K562 (cell line): ENCODE results near the gene NAV2. TPM values are rescaled to one million over a fixed set of nuclear protein-coding genes. Genes with fewer than 3 reads are reported as not detected.

Experiments used
- ATAC-seq: fragments of 200-7000 bp; cut with Tn5 transposase; 3 replicates; pipeline ENCODE4 v1.9.1; 2020; ENCODE audit warnings: moderate library complexity
- BruUV-seq: library from RNA; stranded (reverse); fragments of 400-500 nt; replicated peaks from 2 replicates; lab custom pipeline; 2021; lab: Mats Ljungman, UMichigan
- CTCF ChIA-PET: fragments of 300-600 bp; formaldehyde crosslinking; extraction: SDS; loops from one replicate; lab custom pipeline; 2021; ENCODE audit warnings: low intra/inter-chr PET ratio; lab: Yijun Ruan, JAX
- POLR2A ChIA-PET: fragments of 300-600, 350-650 bp; sonication (Branson Sonifier 250); formaldehyde crosslinking; extraction: SDS; loops from one replicate; lab custom pipeline; 2021; ENCODE audit warnings: antibody characterized with exemption, inconsistent platforms; lab: Yijun Ruan, JAX
- DNase-seq, 4 experiments: peaks; one replicate each; pipeline versions ENCODE4 v3.0.0 to v3.0.0-alpha.2; 2011 to 2018; ENCODE audit warnings: low spot score in 3 of 4, mixed read lengths in 3 of 4; ENCODE audit errors: extremely low read depth in 1 of 4
- FAIRE-seq: peaks from 2 replicates; lab custom pipeline; 2011; peaks lifted over from hg19 to GRCh38; lab: Jason Lieb, UNC
- H2AFZ ChIP-seq: 2 replicates; pipeline ENCODE4 v1.6.0; 2011; ENCODE audit warnings: low read depth, low read length, control low read depth, inconsistent platforms
- H3K27ac ChIP-seq: fragments of 200-600 bp; 3 replicates; pipeline ENCODE4 v1.8.0; 2011; ENCODE audit warnings: low read depth, mild to moderate bottlenecking, control low read depth, inconsistent platforms, low read length, moderate library complexity, mixed read lengths; ENCODE audit errors: extremely low read depth
- H3K27me3 ChIP-seq, 2 experiments: fragments of 300-600 bp in 1 of 2; 2 replicates in 1 of 2; 3 replicates in 1 of 2; pipeline versions ENCODE4 v1.6.0 to v1.8.0; 2011; ENCODE audit warnings: inconsistent platforms in 2 of 2, low read length in 2 of 2, mild to moderate bottlenecking in 1 of 2, mixed read lengths in 1 of 2, moderate library complexity in 1 of 2; ENCODE audit not compliant: control insufficient read depth in 2 of 2, insufficient read depth in 2 of 2
- H3K36me3 ChIP-seq: fragments of 300-600 bp; 3 replicates; pipeline ENCODE4 v1.8.0; 2011; ENCODE audit warnings: mild to moderate bottlenecking, low read length, inconsistent platforms; ENCODE audit not compliant: control insufficient read depth, insufficient read depth
- H3K4me1 ChIP-seq, 2 experiments: fragments of 200-600 bp in 1 of 2; replicated peaks in 1 of 2; 2 replicates in 1 of 2; 3 replicates in 1 of 2; pipeline versions ENCODE4 v1.5.1 to v1.8.0; 2011; ENCODE audit warnings: inconsistent platforms in 2 of 2, low read length in 2 of 2, mild to moderate bottlenecking in 1 of 2, mixed read lengths in 1 of 2, moderate library complexity in 1 of 2; ENCODE audit not compliant: control insufficient read depth in 2 of 2, insufficient read depth in 2 of 2
- H3K4me2 ChIP-seq: 2 replicates; pipeline ENCODE4 v1.6.1; 2011; ENCODE audit warnings: low read length, control low read depth, inconsistent platforms, mixed read lengths; ENCODE audit not compliant: insufficient read depth
- H3K4me3 ChIP-seq: fragments of 200-600 bp; sonication (generic), shearing (Covaris generic); 2 replicates; pipeline ENCODE4 v1.5.1; 2016; ENCODE audit warnings: control low read depth, inconsistent platforms
- H3K79me2 ChIP-seq: fragments of 200-600 bp; 3 replicates; pipeline ENCODE4 v1.8.0; 2011; ENCODE audit warnings: low read length, inconsistent platforms; ENCODE audit not compliant: control insufficient read depth, insufficient read depth
- H3K9ac ChIP-seq, 2 experiments: 2 replicates each; pipeline versions ENCODE4 v1.6.0 to v1.6.1; 2011; ENCODE audit warnings: low read depth in 2 of 2, low read length in 2 of 2, control low read depth in 1 of 2, inconsistent platforms in 1 of 2, mild to moderate bottlenecking in 1 of 2, mixed read lengths in 1 of 2; ENCODE audit not compliant: insufficient read depth in 1 of 2
- H3K9me1 ChIP-seq: one replicate; pipeline ENCODE4 v1.6.0; 2011; ENCODE audit warnings: inconsistent platforms, mild to moderate bottlenecking, low read length, moderate library complexity; ENCODE audit not compliant: control insufficient read depth, insufficient read depth
- H3K9me3 ChIP-seq: replicated peaks from 2 replicates; pipeline ENCODE4 v1.5.1; 2011; ENCODE audit warnings: low read depth, low read length, inconsistent platforms; ENCODE audit not compliant: control insufficient read depth, insufficient read depth
- H4K20me1 ChIP-seq: replicated peaks from 2 replicates; pipeline ENCODE4 v1.6.1; 2011; ENCODE audit warnings: low read length, inconsistent platforms, mixed read lengths; ENCODE audit not compliant: control insufficient read depth, insufficient read depth
- BDP1 ChIP-seq: IDR thresholded peaks from 3 replicates; pipeline ENCODE4 v1.6.1; 2011; ENCODE audit not compliant: insufficient read length, insufficient read depth
- FOXJ2 ChIP-seq: fragments of 200-800 bp; sonication (Bioruptor generic); IDR thresholded peaks from 2 replicates; pipeline ENCODE4 v1.6.1; 2016; ENCODE audit warnings: missing genetic modification characterization, missing compliant biosample characterization
- FOXJ3 ChIP-seq: sonication (generic); formaldehyde crosslinking; IDR thresholded peaks from 2 replicates; pipeline ENCODE4 v1.4.0; 2020; ENCODE audit warnings: mild to moderate bottlenecking, missing genetic modification reagents
- HMGN3 ChIP-seq: IDR thresholded peaks from 2 replicates; pipeline ENCODE4 v1.6.1; 2011; ENCODE audit warnings: borderline replicate concordance, low read depth, mild to moderate bottlenecking, mixed read lengths, low read length; ENCODE audit not compliant: insufficient read length; ENCODE audit errors: extremely low read depth
- KDM2B ChIP-seq: fragments of 250-450 bp; sonication (Bioruptor Pico); IDR thresholded peaks from 2 replicates; pipeline ENCODE4 v1.8.0; 2021; ENCODE audit warnings: mild to moderate bottlenecking, moderate library complexity
- NFXL1 ChIP-seq: fragments of 450-650 bp; formaldehyde crosslinking; IDR thresholded peaks from 2 replicates; pipeline ENCODE4 v1.4.0; 2021; ENCODE audit warnings: mild to moderate bottlenecking
- PHF20 ChIP-seq: fragments of 450-650 bp; IDR thresholded peaks from 2 replicates; pipeline ENCODE4 v1.6.1; 2018; ENCODE audit not compliant: partially characterized antibody
- PTRF ChIP-seq: fragments of 450-650 bp; IDR thresholded peaks from 2 replicates; pipeline ENCODE4 v1.6.1; 2016; ENCODE audit warnings: mild to moderate bottlenecking, missing genetic modification characterization, missing compliant biosample characterization
- RUNX1 ChIP-seq: sonication (generic); IDR thresholded peaks from 2 replicates; pipeline ENCODE4 v1.6.1; 2016; ENCODE audit warnings: antibody characterized with exemption, low read depth
- SMARCA5 ChIP-seq: fragments of 450-650 bp; IDR thresholded peaks from 2 replicates; pipeline ENCODE4 v1.6.1; 2016
- TAL1 ChIP-seq: fragments of 450-650 bp; IDR thresholded peaks from 2 replicates; pipeline ENCODE4 v1.6.1; 2016; ENCODE audit warnings: mild to moderate bottlenecking
- TRIM24 ChIP-seq, 2 experiments: fragments of 450-650 bp; IDR thresholded peaks; 2 replicates each; pipeline ENCODE4 v1.6.1; 2016
- ZBTB11 ChIP-seq, 3 experiments: fragments of 200-800 bp in 1 of 3; fragments of 250-450 bp in 1 of 3; fragments of 450-650 bp in 1 of 3; sonication (Bioruptor Pico) in 1 of 3; sonication (Bioruptor generic) in 1 of 3; formaldehyde crosslinking in 1 of 3; IDR thresholded peaks; 2 replicates each; pipeline versions ENCODE4 v1.6.1 to v1.8.0; 2016 to 2022; ENCODE audit warnings: mild to moderate bottlenecking in 2 of 3, missing genetic modification characterization in 2 of 3, missing compliant biosample characterization in 1 of 3, moderate library complexity in 1 of 3
- ZBTB49 ChIP-seq: sonication (generic); formaldehyde crosslinking; IDR thresholded peaks from 2 replicates; pipeline ENCODE4 v1.8.0; 2022; ENCODE audit warnings: missing genetic modification reagents, mild to moderate bottlenecking, borderline replicate concordance
- ZC3H11A ChIP-seq: IDR thresholded peaks from 2 replicates; pipeline ENCODE4 v1.6.1; 2012; ENCODE audit warnings: low read depth, low read length, improper control_type of control experiment
- ZFPM2 ChIP-seq: fragments of 250-450 bp; sonication (Bioruptor Pico); IDR thresholded peaks from 2 replicates; pipeline ENCODE4 v1.5.1; 2022; ENCODE audit warnings: mild to moderate bottlenecking
- ZNF143 ChIP-seq: sonication (generic); formaldehyde crosslinking; IDR thresholded peaks from 2 replicates; pipeline ENCODE4 v1.9.0; 2022; ENCODE audit warnings: mild to moderate bottlenecking, missing genetic modification reagents
- WGBS: fragments of 100-300 bp; shearing (Covaris generic); methylation state at CpG from one replicate; pipeline ENCODE4 v1.1.6; 2016; ENCODE audit warnings: low coverage, mixed read lengths; ENCODE audit not compliant: insufficient coverage; ENCODE audit errors: missing lambda C conversion rate; 5-methylcytosine and 5-hydroxymethylcytosine counted together
- in situ Hi-C: fragments of 300-500 bp; cut with MboI; formaldehyde crosslinking; loops from 4 replicates; pipeline ENCODE4 v1.15.0; 2018; ENCODE audit warnings: inconsistent platforms, mixed read lengths
- intact Hi-C: fragments of 100-400 bp; cut with micrococcal nuclease; formaldehyde crosslinking; loops from 2 replicates; pipeline ENCODE4 v1.14.2; 2022
- polyA plus RNA-seq, 8 experiments: library from polyadenylated mRNA; depleted of rRNA in 4 of 8; stranded (reverse) in 5 of 8; unstranded in 3 of 8; fragments of >200 nt; fragmentation: Nextera tagmentation in 2 of 8; fragmentation: Illumina TruSeq in 1 of 8; extraction: Ambion mirVana in 2 of 8; extraction: Trizol in 1 of 8; gene quantifications; 2 replicates each; pipeline versions ENCODE4 v1.2.1 to v1.2.3, GENCODE V29; 2011 to 2014; ENCODE audit warnings: inconsistent platforms in 1 of 8, missing spikeins in 1 of 8
- total RNA-seq, 7 experiments: library from RNA; depleted of rRNA in 6 of 7; stranded (reverse); fragments of >200 nt in 6 of 7; fragmentation: Illumina TruSeq in 2 of 7; extraction: Trizol in 2 of 7; gene quantifications; 2 replicates each; pipeline versions ENCODE4 v1.2.1 to v1.2.3, GENCODE V29; 2011 to 2021; ENCODE audit warnings: low replicate concordance in 1 of 7

The NAV2 gene
- total and polyA plus RNA-seq, 9 of the 15 experiments (the other 6 are each of a cell fraction or from before 2014, with no cell fraction given): 0.03 to 0.35 (median 0.05) TPM

- TF ChIP-seq BDP1: no peak
- no peak for TF ChIP-seq ZNF143 (CRISPR knock-in tag)
- TF ChIP-seq SMARCA5: no peak
- TF ChIP-seq PHF20: no peak
- no peak for TF ChIP-seq NFXL1 (CRISPR knock-in tag)
- no peak for TF ChIP-seq KDM2B (CRISPR knock-in tag)
- TF ChIP-seq TAL1: no peak
- no peak for TF ChIP-seq TRIM24 (IDR thresholded peaks at IDR 0.05)
These were observed 193.5 kb downstream of the NAV2 start (continued) for GRCh38 chr11:19906126-19906525.

GRCh38 chr11:19907008-19907579 is 194.5 kb downstream of the NAV2 start:
- Histone ChIP-seq H3K9me1 (peaks cover 3% of the 10 kb centered on the region), H3K79me2 (no peaks in the 10 kb centered on the region), H3K4me1 (no peaks in the 10 kb centered on the region), H3K4me2 (no peak overlapping the region), H3K9ac (no peak overlapping the region), H3K36me3 (no peaks in the 10 kb centered on the region), H3K4me3 (no peak overlapping the region), H4K20me1 (no peaks in the 10 kb centered on the region), H3K27ac (no peak overlapping the region), H3K27me3 (peaks cover 3 to 9% of the 10 kb centered on the region in 2 experiments; a peak in 4 of 5 replicates), H2AFZ (no peak overlapping the region), H3K9me3 (no peaks in the 10 kb centered on the region)
- ChIA-PET CTCF (interaction anchor here (0.9 kb wide), 1 partner anchor 727 kb away, joined by 4 read pairs; no protein-coding TSS in a partner anchor), POLR2A (no interaction called here)
- in situ Hi-C loops (loop anchor here (10.0 kb wide), 1 partner anchor 832 kb away; no protein-coding TSS in a partner anchor), intact Hi-C loops (loop anchor here (5.0 to 10.0 kb wide), 2 partner anchors 162 to 430 kb away; no protein-coding TSS in a partner anchor)
- ATAC-seq (no peak), DNase-seq (no peak), FAIRE-seq (no peak)
- no TSS peak for BruUV-seq
- WGBS: 0% methylated on average over 5 of the region's 5 CpGs
- TF ChIP-seq HMGN3 (no peak), ZFPM2 (CRISPR knock-in tag) (no peak), FOXJ2 (tag) (no peak), PTRF (tag) (no peak), ZBTB11 (CRISPR knock-in tag; IDR thresholded peaks at IDR 0.05) (no peak), RUNX1 (no peak), ZBTB49 (no peak), FOXJ3 (CRISPR knock-in tag) (no peak), ZC3H11A (no peak)
